GM19328 (cell line): ENCODE measurements around the gene ARF6.
A peak's percentile ranks its signal among the peaks of the same experiment; 100 is the strongest.
"Not testable (repeated sequence)": the region's sequence is repeated elsewhere in the genome, so short reads cannot be mapped to it uniquely, and the experiment has no call there.

Experiments
- ATAC-seq: cut with Tn5 transposase; IDR thresholded peaks from one replicate; pipeline ENCODE4 v1.9.1; 2021; ENCODE audit warnings: mild to moderate bottlenecking, moderate library complexity; ENCODE audit not compliant: unreplicated experiment

ARF6 gene

DNA sequence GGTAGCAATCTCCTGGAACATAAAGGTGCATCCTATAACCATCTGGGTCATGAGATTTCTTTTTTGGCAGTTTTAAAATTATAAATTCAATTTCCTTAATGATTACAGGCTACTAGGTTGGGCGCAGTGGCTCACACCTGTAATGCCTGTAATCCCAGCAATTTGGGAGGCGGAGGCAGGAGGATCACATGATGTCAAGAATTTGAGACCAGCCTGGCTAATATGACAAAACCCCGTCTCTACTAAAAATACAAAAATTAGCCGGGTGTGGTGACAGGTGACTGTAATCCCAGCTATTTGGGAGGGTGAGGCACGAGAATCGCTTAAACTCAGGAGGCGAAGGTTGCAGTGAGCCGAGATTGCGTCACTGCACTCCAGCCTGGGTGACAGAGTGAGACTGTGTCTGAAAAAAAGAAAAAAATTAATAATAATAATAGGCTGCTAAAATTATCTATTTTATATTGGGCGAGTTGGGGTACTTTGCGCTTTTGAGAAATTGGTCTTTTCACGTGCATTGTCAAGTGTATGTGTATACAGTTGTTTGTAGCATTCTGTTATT is 17.2 kb upstream of the ARF6 start:
- ATAC-seq = no peak

- no peak for ATAC-seq
Measured at GRCh38 chr14:49876563-49877127, 16.2 kb upstream of the ARF6 start.

DNA sequence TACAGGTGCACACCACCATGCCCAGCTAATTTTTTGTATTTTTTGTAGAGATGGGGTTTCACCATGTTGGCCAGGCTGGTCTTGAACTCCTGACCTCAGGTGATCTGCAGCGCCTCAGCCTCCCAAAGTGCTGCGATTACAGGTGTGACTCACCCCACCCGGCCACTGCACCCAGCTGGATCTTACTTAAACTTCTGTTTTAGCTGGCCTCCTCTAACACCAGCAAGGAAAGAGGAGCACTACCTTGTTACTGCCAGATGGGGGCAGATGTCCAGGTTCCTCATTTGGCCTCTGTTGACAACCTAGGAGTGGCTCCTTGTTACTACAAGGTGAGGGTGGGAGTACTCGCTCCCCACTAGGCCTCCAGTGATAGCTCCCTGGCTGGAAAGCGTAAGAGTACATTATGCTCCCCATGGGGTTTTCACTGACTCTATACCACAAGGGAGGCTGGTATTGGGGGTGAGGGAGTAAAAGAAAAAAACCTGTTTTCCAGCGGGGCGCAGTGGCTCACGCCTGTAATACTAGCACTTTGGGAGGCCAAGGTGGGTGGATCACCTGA is 13.2 kb upstream of the ARF6 start:
- ATAC-seq = no peak

DNA sequence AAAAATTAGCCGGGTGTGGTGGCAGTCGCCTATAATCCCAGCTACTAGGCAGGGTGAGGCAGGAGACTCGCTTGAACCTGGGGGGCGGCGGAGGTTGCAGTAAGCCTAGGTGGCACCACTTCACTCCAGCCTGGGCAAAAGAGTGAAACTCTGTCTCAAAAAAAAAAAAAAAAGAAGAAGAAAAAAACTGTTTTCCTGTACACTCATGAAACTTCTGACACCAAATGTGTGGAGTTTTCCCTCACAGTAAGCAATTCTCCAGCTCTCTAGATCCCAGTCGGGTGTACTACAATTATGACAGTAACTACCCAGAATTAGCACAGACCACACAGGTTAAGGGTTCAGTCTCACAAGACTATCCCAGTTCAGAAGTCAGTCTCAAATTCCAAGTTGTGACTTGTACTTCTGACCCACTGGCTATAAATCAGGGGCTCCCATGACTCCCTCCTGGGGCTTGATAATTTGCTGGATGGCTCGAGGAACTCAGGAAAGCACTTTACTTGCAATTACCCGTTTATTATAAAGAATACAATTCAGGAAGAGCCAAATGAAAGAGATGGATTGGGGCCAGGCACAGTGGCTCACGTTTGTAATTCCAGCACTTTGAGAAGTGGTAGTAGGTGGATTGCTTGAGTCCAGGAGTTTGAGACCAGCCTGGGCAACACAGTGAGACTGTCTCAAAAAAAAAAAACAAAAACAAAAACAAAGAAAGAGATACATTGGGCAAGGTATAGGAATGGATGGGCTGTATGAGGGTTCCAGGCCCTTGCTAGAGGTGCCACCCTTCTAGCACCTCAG is 12.4 kb upstream of the ARF6 start:
- no peak for ATAC-seq

DNA sequence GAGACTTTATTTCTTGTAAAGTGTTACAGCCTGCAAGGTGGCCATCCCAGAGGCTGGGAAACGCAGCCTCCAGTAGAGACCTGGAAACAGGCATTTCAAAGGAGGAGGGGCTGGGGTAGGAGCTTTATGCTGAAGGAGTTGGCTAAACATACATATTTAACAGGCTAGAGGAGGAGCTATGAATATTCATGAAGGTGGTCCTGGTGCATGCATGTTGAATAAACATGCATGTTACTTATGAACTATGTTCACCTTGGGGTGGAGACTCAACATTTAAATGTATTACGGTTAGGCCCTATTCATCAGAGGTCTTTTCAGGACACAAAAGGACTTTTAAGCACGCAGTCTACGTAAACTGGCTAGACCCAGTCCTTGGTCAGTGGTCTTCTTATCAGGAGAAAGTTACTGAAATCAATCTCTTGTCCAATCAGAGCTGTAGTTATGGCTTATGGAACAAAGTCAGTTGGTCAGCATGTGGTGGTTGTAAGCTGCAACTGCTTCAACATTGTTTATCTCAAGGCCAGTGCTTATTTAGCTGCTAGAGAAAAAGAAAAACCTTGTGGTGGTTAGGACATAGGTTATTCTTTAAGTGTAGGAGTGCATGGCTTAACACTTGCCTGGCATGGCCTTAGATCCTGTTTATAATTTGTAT is 11.4 kb upstream of the ARF6 start:
- ATAC-seq = no peak

GRCh38 chr14:49882826-49883694 is 9.8 kb upstream of the ARF6 start:
- no peak for ATAC-seq

DNA sequence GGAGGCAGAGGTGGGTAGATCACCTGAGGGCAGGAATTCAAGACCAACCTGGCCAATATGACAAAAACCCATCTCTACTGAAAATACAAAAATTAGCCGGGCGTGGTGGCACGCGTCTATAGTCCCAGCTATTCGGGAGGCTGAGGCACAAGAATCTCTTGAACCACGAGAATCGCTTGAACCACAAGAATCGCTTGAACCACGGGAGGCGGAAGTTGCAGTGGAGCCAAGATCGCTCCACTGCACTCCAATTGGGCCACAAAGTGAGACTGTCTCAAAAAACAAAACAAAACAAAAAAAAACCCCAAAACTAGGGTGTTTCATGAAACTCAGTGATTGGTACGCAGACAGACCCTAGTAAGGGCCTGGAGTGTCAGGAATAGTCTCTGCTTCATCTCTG is 6.4 kb upstream of the ARF6 start:
- no peak for ATAC-seq

DNA sequence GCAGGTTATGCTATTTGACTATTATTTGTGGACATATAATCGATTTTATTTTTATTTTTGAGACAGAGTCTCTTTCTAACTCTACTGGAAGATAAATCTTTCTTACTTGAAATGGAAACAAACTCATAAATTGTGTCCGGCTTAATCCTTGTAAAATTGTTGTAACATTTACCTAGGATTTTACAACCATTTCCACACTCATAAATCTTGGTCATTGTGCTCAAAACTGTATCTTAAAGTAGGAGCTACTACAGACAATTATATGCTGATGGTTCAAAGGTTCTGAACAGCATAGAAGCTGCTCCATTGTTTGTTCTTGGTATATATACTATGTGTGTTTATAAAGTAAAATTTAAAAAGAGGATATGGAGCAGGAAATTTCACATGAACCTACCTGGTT is 4.6 kb upstream of the ARF6 start:
- ATAC-seq = no peak

- no peak for ATAC-seq
Measured at GRCh38 chr14:49892301-49892635, 614 bp upstream of the ARF6 start.

- peak; percentile 19 for ATAC-seq
Measured at GRCh38 chr14:49893309-49894213, 679 bp downstream of the ARF6 start.

DNA sequence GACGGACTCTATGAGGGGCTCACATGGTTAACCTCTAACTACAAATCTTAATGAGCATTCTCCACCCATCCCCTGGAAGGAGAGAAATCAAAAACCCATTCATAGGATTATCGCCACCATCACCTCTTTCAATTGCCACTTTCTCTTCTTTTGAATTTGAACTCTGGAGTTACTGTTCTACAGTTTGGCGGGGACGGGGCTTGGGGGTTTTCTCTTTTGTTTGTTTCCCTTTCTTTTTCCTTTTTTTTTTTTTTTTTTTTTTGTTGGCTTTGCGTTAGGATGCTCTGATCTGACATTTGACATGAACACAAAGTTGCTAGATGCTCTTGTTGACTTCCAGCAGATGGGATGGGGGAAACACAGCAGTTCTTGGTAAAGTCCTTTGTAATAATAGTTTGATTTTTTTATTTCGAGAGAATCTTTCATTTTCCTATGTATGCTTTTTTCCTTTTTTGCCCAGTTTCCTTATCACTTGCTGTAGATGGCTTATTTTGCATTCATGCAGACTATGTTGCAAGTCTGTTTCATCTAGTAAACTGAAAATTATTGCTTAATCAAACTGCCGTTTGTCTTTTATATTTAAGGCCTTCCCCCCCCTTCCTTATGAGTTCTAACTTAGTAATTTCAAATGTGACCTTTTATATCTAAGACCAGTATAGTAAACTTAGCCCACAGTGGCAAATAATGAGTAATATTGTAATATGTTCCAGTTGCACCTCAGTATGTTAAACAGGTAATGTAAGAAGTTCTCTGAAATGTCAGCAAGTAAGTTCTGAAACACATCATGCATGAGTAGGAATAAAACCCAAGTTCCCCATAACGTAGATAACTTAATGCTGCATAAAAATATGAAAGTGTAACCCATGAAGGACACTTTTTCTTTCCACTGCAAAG is 1.6 kb downstream of the ARF6 start:
- ATAC-seq = not testable (repeated sequence)

- no peak for ATAC-seq
Measured at GRCh38 chr14:49895480-49895879, 2.6 kb downstream of the ARF6 start.

GRCh38 chr14:49896272-49896671 is 3.4 kb downstream of the ARF6 start:
- ATAC-seq = not testable (repeated sequence)

DNA sequence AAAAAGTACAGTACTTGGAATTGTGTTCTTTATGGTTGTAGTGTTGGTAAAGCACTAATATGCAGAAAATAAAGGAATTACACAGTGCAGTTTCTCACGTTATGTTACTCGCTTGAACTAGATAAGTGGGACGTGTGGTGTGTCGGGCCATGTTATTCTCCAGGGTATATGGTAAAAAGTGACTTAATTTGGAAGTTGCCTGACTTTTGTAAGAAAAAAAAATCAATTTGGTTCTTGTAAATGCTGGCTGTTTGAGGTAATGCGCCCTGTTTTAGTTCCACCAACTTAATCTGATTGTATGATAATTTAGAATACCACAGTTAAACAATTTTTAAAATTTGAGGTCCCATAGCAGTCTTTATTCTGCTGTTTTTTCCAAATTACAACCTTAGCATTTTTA is 4.1 kb downstream of the ARF6 start:
- no peak for ATAC-seq

DNA sequence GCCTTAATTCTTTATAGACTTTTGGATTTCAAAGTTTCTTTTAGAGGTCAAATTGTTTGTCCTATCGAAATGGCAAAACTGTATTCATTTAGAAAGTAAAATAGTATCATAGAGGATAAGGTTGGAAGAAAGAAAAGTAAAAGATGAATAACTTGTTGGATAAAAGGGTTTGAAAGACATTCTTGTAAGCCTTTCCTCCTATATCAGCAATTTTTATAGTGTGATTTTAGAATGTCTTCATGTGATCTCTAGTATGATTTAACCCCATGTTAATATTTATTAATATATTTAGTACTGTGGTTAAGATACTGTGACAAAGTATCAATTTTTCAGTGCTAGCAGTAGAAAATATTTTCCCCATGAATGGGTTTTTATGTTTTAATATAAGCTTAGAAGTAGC is 4.5 kb downstream of the ARF6 start:
- ATAC-seq = no peak

GRCh38 chr14:49897965-49898364 is 5.1 kb downstream of the ARF6 start:
- ATAC-seq = no peak

- ATAC-seq = no peak
Measured at GRCh38 chr14:49898485-49898884, 5.6 kb downstream of the ARF6 start.

DNA sequence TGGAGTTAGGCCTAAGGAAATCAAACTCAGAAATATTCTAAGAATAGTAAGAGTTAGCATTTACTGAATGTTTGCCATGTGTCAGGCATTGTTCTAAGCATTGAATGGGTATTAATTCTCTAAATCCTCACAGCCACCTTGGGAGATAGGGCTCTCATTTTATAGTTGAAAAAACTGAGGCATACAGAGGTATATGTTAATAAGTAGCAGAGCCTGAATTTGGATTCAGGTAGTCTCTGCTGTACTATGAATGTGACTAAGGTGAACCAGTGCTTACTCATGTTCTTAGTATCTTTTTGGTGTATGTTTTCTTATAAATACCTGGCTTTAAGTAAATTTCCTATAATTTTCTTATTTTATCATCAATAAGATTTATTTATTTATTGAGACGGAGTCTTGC is 8.1 kb downstream of the ARF6 start:
- ATAC-seq = no peak
